ENCODE measurements around the gene TRNAU1AP.

TRNAU1AP gene

GRCh38 chr1:28548318-28548717 lies 4.6 kb upstream of the TRNAU1AP start:
- TF ChIP-seq SPI1 (IDR thresholded peaks at IDR 0.05; ENCODE audit: borderline replicate concordance, low read depth) (no peak), GABPA (IDR thresholded peaks at IDR 0.05; ENCODE audit: low read depth) (no peak), POLR2AphosphoS5 (IDR thresholded peaks at IDR 0.05; ENCODE audit: low read depth) (no peak), CTCF (IDR thresholded peaks at IDR 0.05; ENCODE audit: insufficient read depth, low read length) (no peak)
- no peak overlapping the region for H3K27ac ChIP-seq (replicated peaks)

GRCh38 chr1:28551381-28551780 lies 1.5 kb upstream of the TRNAU1AP start:
- Histone ChIP-seq H3K4me3 (replicated peaks; ENCODE audit: insufficient read depth, low read length) (no peak overlapping the region), H3K27ac (replicated peaks) (no peak overlapping the region), H3K27me3 (ENCODE audit: insufficient read depth, poor library complexity, severe bottlenecking) (no peaks in the 10 kb centered on the region)
- DNase-seq (ENCODE audit: low read depth in 1 of 2, low spot score in 1 of 2): no peak
- TF ChIP-seq POLR2AphosphoS5 (IDR thresholded peaks at IDR 0.05; ENCODE audit: low read depth) (no peak), SPI1 (IDR thresholded peaks at IDR 0.05; ENCODE audit: borderline replicate concordance, low read depth) (no peak), CTCF (IDR thresholded peaks at IDR 0.05; ENCODE audit: insufficient read depth, low read length) (no peak)

More at GRCh38 chr1:28548318-28548717, 4.6 kb upstream of the TRNAU1AP start:
- Histone ChIP-seq H3K27me3 (ENCODE audit: insufficient read depth, poor library complexity, severe bottlenecking) (no peaks in the 10 kb centered on the region), H3K4me3 (replicated peaks; ENCODE audit: insufficient read depth, low read length) (no peak overlapping the region)
- no peak for DNase-seq (ENCODE audit: low read depth in 1 of 2, low spot score in 1 of 2)

- H3K27ac ChIP-seq (replicated peaks): no peak overlapping the region
- DNase-seq (ENCODE audit: low read depth in 1 of 2, low spot score in 1 of 2): no peak
- no peak for TF ChIP-seq REST (IDR thresholded peaks at IDR 0.05; ENCODE audit: insufficient replicate concordance, low read depth)
- no peak for TF ChIP-seq SPI1 (IDR thresholded peaks at IDR 0.05; ENCODE audit: borderline replicate concordance, low read depth)
- TF ChIP-seq CTCF (IDR thresholded peaks at IDR 0.05; ENCODE audit: insufficient read depth, low read length): no peak
- TF ChIP-seq POLR2AphosphoS5 (IDR thresholded peaks at IDR 0.05; ENCODE audit: low read depth): no peak
- TF ChIP-seq GABPA (IDR thresholded peaks at IDR 0.05; ENCODE audit: low read depth): no peak
- no peaks in the 10 kb centered on the region for H3K27me3 ChIP-seq (ENCODE audit: insufficient read depth, poor library complexity, severe bottlenecking)
- H3K4me3 ChIP-seq (replicated peaks; ENCODE audit: insufficient read depth, low read length): no peak overlapping the region
These were observed 8.0 kb downstream of the TRNAU1AP start for GRCh38 chr1:28560886-28561285.

- no peaks in the 10 kb centered on the region for H3K27me3 ChIP-seq (ENCODE audit: insufficient read depth, poor library complexity, severe bottlenecking)
- no peak for DNase-seq (ENCODE audit: low read depth in 1 of 2, low spot score in 1 of 2)
- TF ChIP-seq POLR2AphosphoS5 (IDR thresholded peaks at IDR 0.05; ENCODE audit: low read depth) (no peak), REST (IDR thresholded peaks at IDR 0.05; ENCODE audit: insufficient replicate concordance, low read depth) (no peak), SPI1 (IDR thresholded peaks at IDR 0.05; ENCODE audit: borderline replicate concordance, low read depth) (no peak), CTCF (IDR thresholded peaks at IDR 0.05; ENCODE audit: insufficient read depth, low read length) (no peak), GABPA (IDR thresholded peaks at IDR 0.05; ENCODE audit: low read depth) (no peak)
- H3K27ac ChIP-seq (replicated peaks): no peak overlapping the region
- H3K4me3 ChIP-seq (replicated peaks; ENCODE audit: insufficient read depth, low read length): no peak overlapping the region
These were observed 11.4 kb downstream of the TRNAU1AP start for GRCh38 chr1:28564310-28564709.

Measured in HL-60 (cell line).